HCT116 (cell line): ENCODE data around the gene HOXD3. TPM values are rescaled to one million over a fixed set of nuclear protein-coding genes. Genes with fewer than 3 reads are reported as not detected.

Source experiments
- ATAC-seq: fragments of 200-7000 bp; cut with Tn5 transposase; 2 replicates; pipeline ENCODE4 v1.9.1; 2020; ENCODE audit warnings: mild to moderate bottlenecking, moderate library complexity
- BruUV-seq: library from RNA; stranded (reverse); fragments of 400-500 nt; replicated peaks from 2 replicates; lab custom pipeline; 2021; lab: Mats Ljungman, UMichigan
- CTCF ChIA-PET: fragments of 300-600 bp; sonication (Branson Sonifier 250); formaldehyde crosslinking; loops from one replicate; lab custom pipeline; 2021; ENCODE audit warnings: antibody characterized with exemption; lab: Charles Lee
- POLR2A ChIA-PET: fragments of 300-600, 350-600 bp; sonication (Branson Sonifier 250); formaldehyde crosslinking; loops from one replicate; lab custom pipeline; 2021; ENCODE audit warnings: antibody characterized with exemption; lab: Charles Lee
- RAD21 ChIA-PET, 2 experiments: fragments of 300-600 bp; sonication (Branson Sonifier 250); formaldehyde crosslinking; loops; one replicate each; lab custom pipeline; 2023; ENCODE audit warnings: low total read pairs in 2 of 2; ENCODE audit not compliant: uncharacterized antibody in 2 of 2, unreplicated experiment in 2 of 2, low non-redundant PET in 1 of 2; lab: Charles Lee
- DNase-seq: peaks from one replicate; pipeline ENCODE4 v3.0.0-alpha.2; 2010; ENCODE audit warnings: low read depth, low spot score
- H2AFZ ChIP-seq: fragments of 200-600 bp; shearing (Covaris generic), sonication (generic); 2 replicates; pipeline ENCODE4 v1.6.1; 2017; ENCODE audit warnings: low read depth, mixed run types, mixed read lengths, antibody characterized with exemption, low read length; ENCODE audit not compliant: poor library complexity, severe bottlenecking
- H3K27ac ChIP-seq: 2 replicates; pipeline ENCODE4 v1.5.1; 2012; ENCODE audit warnings: low read depth, low read length
- H3K27me3 ChIP-seq: fragments of 200-600 bp; sonication (generic); 2 replicates; pipeline ENCODE4 v1.6.1; 2016; ENCODE audit warnings: mixed run types, low read length, mixed read lengths; ENCODE audit not compliant: insufficient read depth
- H3K36me3 ChIP-seq, 2 experiments: fragments of 200-500 bp in 1 of 2; fragments of 200-600 bp in 1 of 2; sonication (Bioruptor generic) in 1 of 2; sonication (generic) in 1 of 2; 2 replicates each; pipeline versions ENCODE4 v1.5.1 to v1.6.1; 2014 to 2016; ENCODE audit warnings: low read length in 2 of 2, inconsistent platforms in 1 of 2, mixed read lengths in 1 of 2, mixed run types in 1 of 2; ENCODE audit not compliant: insufficient read depth in 2 of 2, control insufficient read depth in 1 of 2
- H3K4me1 ChIP-seq, 2 experiments: fragments of 200-600 bp in 1 of 2; sonication (generic) in 1 of 2; 2 replicates each; pipeline versions ENCODE4 v1.5.1 to v1.6.1; 2012 to 2017; ENCODE audit warnings: low read length in 2 of 2, inconsistent platforms in 1 of 2, mild to moderate bottlenecking in 1 of 2, mixed read lengths in 1 of 2, mixed run types in 1 of 2, moderate library complexity in 1 of 2; ENCODE audit not compliant: insufficient read depth in 2 of 2, control insufficient read depth in 1 of 2
- H3K4me2 ChIP-seq: fragments of 200-600 bp; sonication (generic); 2 replicates; pipeline ENCODE4 v1.6.1; 2017; ENCODE audit warnings: mixed run types, low read length, mixed read lengths
- H3K4me3 ChIP-seq, 2 experiments: fragments of 200-600 bp in 1 of 2; sonication (generic) in 1 of 2; replicated peaks in 1 of 2; 2 replicates each; pipeline ENCODE4 v1.5.1; 2011 to 2016; ENCODE audit warnings: low read length in 2 of 2, control low read depth in 1 of 2, low read depth in 1 of 2, mild to moderate bottlenecking in 1 of 2, mixed read lengths in 1 of 2, mixed run types in 1 of 2
- H3K79me2 ChIP-seq: fragments of 200-600 bp; sonication (generic); 2 replicates; pipeline ENCODE4 v1.6.1; 2017; ENCODE audit warnings: mild to moderate bottlenecking, mixed run types, low read length, moderate library complexity, mixed read lengths; ENCODE audit not compliant: insufficient read depth
- H3K9ac ChIP-seq: fragments of 200-600 bp; sonication (generic); 2 replicates; pipeline ENCODE4 v1.6.1; 2016; ENCODE audit warnings: low read length, mixed read lengths
- H3K9me2 ChIP-seq: fragments of 200-600 bp; sonication (generic), shearing (Covaris generic); 2 replicates; pipeline ENCODE4 v1.6.1; 2017; ENCODE audit warnings: mixed run types, mild to moderate bottlenecking, moderate library complexity; ENCODE audit not compliant: insufficient read depth
- H3K9me3 ChIP-seq, 2 experiments: fragments of 200-500 bp in 1 of 2; fragments of 200-600 bp in 1 of 2; sonication (Bioruptor generic) in 1 of 2; sonication (generic) in 1 of 2; 2 replicates each; pipeline ENCODE4 v1.6.1; 2014 to 2017; ENCODE audit warnings: low read length in 2 of 2, mixed read lengths in 2 of 2, inconsistent platforms in 1 of 2, low read depth in 1 of 2, mild to moderate bottlenecking in 1 of 2, mixed run types in 1 of 2, moderate library complexity in 1 of 2; ENCODE audit not compliant: control insufficient read depth in 1 of 2, insufficient read depth in 1 of 2
- H4K20me1 ChIP-seq: fragments of 200-600 bp; sonication (generic), shearing (Covaris generic); 2 replicates; pipeline ENCODE4 v1.6.1; 2017; ENCODE audit warnings: mixed run types, mild to moderate bottlenecking, moderate library complexity; ENCODE audit not compliant: insufficient read depth
- CBX3 ChIP-seq: IDR thresholded peaks from 2 replicates; pipeline ENCODE4 v1.6.1; 2012; ENCODE audit warnings: low read depth
- CEBPB ChIP-seq: IDR thresholded peaks from 2 replicates; pipeline ENCODE4 v1.6.1; 2012; ENCODE audit warnings: low read depth
- CTCF ChIP-seq, 3 experiments: fragments of 200-600 bp in 1 of 3; sonication (generic) in 1 of 3; IDR thresholded peaks in 2 of 3; conservative IDR thresholded peaks in 1 of 3; 2 replicates each; pipeline ENCODE4 v1.5.1; 2012 to 2017; ENCODE audit warnings: low read depth in 2 of 3, low read length in 2 of 3, antibody characterized with exemption in 1 of 3, borderline replicate concordance in 1 of 3, control low read depth in 1 of 3, mild to moderate bottlenecking in 1 of 3, mixed read lengths in 1 of 3, mixed run types in 1 of 3, moderate library complexity in 1 of 3; ENCODE audit not compliant: insufficient read depth in 1 of 3
- ELF1 ChIP-seq: IDR thresholded peaks from 2 replicates; pipeline ENCODE4 v1.6.1; 2012; ENCODE audit warnings: low read depth, borderline replicate concordance
- EZH2 ChIP-seq: fragments of 200-600 bp; sonication (generic); IDR thresholded peaks from 2 replicates; pipeline ENCODE4 v1.6.1; 2017; ENCODE audit warnings: antibody characterized with exemption, mixed run types
- EZH2phosphoT487 ChIP-seq: fragments of 200-600 bp; IDR thresholded peaks from 2 replicates; pipeline ENCODE4 v1.6.1; 2018; ENCODE audit warnings: antibody characterized with exemption, borderline replicate concordance
- FOSL1 ChIP-seq: IDR thresholded peaks from 2 replicates; pipeline ENCODE4 v1.6.1; 2012; ENCODE audit warnings: low read depth
- REST ChIP-seq: IDR thresholded peaks from 2 replicates; pipeline ENCODE4 v1.6.1; 2012; ENCODE audit warnings: low read depth
- SIN3A ChIP-seq: IDR thresholded peaks from 2 replicates; pipeline ENCODE4 v1.6.1; 2012; ENCODE audit warnings: low read depth
- SP1 ChIP-seq: IDR thresholded peaks from 2 replicates; pipeline ENCODE4 v1.6.1; 2012; ENCODE audit warnings: low read depth
- SRF ChIP-seq: IDR thresholded peaks from 2 replicates; pipeline ENCODE4 v1.6.1; 2012; ENCODE audit warnings: low read depth
- YY1 ChIP-seq: IDR thresholded peaks from 2 replicates; pipeline ENCODE4 v1.6.1; 2011; ENCODE audit warnings: low read length, low read depth, moderate library complexity, mild to moderate bottlenecking; ENCODE audit not compliant: insufficient replicate concordance; ENCODE audit errors: extremely low read depth
- ZFX ChIP-seq: fragments of 450-650 bp; IDR thresholded peaks from 2 replicates; pipeline ENCODE4 v1.6.1; 2017
- ZNF274 ChIP-seq: fragments of 200-500 bp; sonication (Bioruptor generic); IDR thresholded peaks from 2 replicates; pipeline ENCODE4 v1.6.1; 2014; ENCODE audit warnings: mild to moderate bottlenecking, low read depth, low read length, inconsistent platforms
- intact Hi-C: fragments of 100-400 bp; cut with micrococcal nuclease; formaldehyde crosslinking; loops from 2 replicates; pipeline ENCODE4 v1.10.0; 2022
- total RNA-seq: library from RNA; stranded (reverse); gene quantifications from one replicate; pipeline ENCODE4 v1.2.1, GENCODE V29; 2021; ENCODE audit not compliant: unreplicated experiment

HOXD3 gene
- total RNA-seq, 1 experiment from 2014 or later, result 1.4 TPM

- POLR2A ChIA-PET, result no interaction called here
- Histone ChIP-seq H3K9me3 (no peaks in the 10 kb centered on the region), H3K79me2 (no peaks in the 10 kb centered on the region), H3K9ac (no peak overlapping the region), H3K9me2 (no peaks in the 10 kb centered on the region), H3K4me3 (no peak overlapping the region), H3K4me2 (no peak overlapping the region), H4K20me1 (no peaks in the 10 kb centered on the region), H3K27ac (no peak overlapping the region), H3K36me3 (no peaks in the 10 kb centered on the region), H3K27me3 (no peaks in the 10 kb centered on the region), H2AFZ (no peak overlapping the region), H3K4me1 (no peaks in the 10 kb centered on the region)
- CTCF ChIA-PET, result interaction anchor here (0.5 kb wide), 1 partner anchor 124 kb away, joined by 3 read pairs; no protein-coding TSS in a partner anchor
- RAD21 ChIA-PET, result no interaction called here
- no TSS peak for BruUV-seq
- DNase-seq (no peak), ATAC-seq (no peak)
- TF ChIP-seq SRF (no peak), CTCF (IDR thresholded peaks at IDR 0.05 in 2 of 3, conservative IDR thresholded peaks at IDR 0.05 in 1 of 3; ENCODE audit: borderline replicate concordance in 1 of 3, insufficient read depth in 1 of 3, low read depth in 2 of 3, low read length in 2 of 3) (no peak), SIN3A (no peak), ZFX (no peak), EZH2phosphoT487 (no peak), ZNF274 (no peak), FOSL1 (no peak), ELF1 (no peak), CEBPB (no peak), EZH2 (no peak), SP1 (no peak), YY1 (no peak), CBX3 (no peak), REST (no peak)
- intact Hi-C loops, result no loop called here
Measured at GRCh38 chr2:176166272-176166671, 9.2 kb downstream of the HOXD3 start.
